BJ (cell line): ENCODE data around the gene SYNE1. TPM values are rescaled to one million over a fixed set of nuclear protein-coding genes. Genes with fewer than 3 reads are reported as not detected.

Source experiments
- CTCF ChIA-PET: fragments of 350-600 bp; formaldehyde crosslinking; extraction: SDS; loops from one replicate; lab custom pipeline; 2021; ENCODE audit warnings: antibody characterized with exemption, inconsistent platforms; lab: Yijun Ruan, JAX
- POLR2A ChIA-PET: fragments of 300-600 bp; sonication (Branson Sonifier 250); formaldehyde crosslinking; extraction: SDS; loops from one replicate; lab custom pipeline; 2021; ENCODE audit warnings: antibody characterized with exemption; lab: Charles Lee
- DNase-seq: peaks from one replicate; pipeline ENCODE4 v3.0.0-alpha.2; 2011; ENCODE audit warnings: low read depth
- H3K27me3 ChIP-seq: 2 replicates; pipeline ENCODE4 v1.6.0; 2011; ENCODE audit warnings: low read length; ENCODE audit not compliant: control insufficient read depth, insufficient read depth
- H3K36me3 ChIP-seq: 2 replicates; pipeline ENCODE4 v1.5.1; 2011; ENCODE audit warnings: low read length; ENCODE audit not compliant: control insufficient read depth, insufficient read depth
- H3K4me3 ChIP-seq: 2 replicates; pipeline ENCODE4 v1.5.1; 2011; ENCODE audit warnings: low read depth, mild to moderate bottlenecking, control low read depth, low read length
- CTCF ChIP-seq: IDR thresholded peaks from 2 replicates; pipeline ENCODE4 v1.5.1; 2011; ENCODE audit warnings: low read depth, mild to moderate bottlenecking, control low read depth, inconsistent platforms, low read length, moderate library complexity; ENCODE audit not compliant: insufficient read depth
- polyA plus RNA-seq: library from polyadenylated mRNA; depleted of rRNA; stranded (reverse); fragments of >200 nt; gene quantifications from 2 replicates; pipeline ENCODE4 v1.2.3, GENCODE V29; 2011

SYNE1 gene
- polyA plus RNA-seq, 1 experiment, result 44.2 TPM

GRCh38 chr6:152091851-152092341, 545.3 kb downstream of the SYNE1 start:
- no peak for TF ChIP-seq CTCF
- ChIA-PET CTCF (interaction anchor here (1.0 to 1.3 kb wide), 2 partner anchors 12 to 25 kb away, joined by 3 to 4 read pairs; no protein-coding TSS in a partner anchor), POLR2A (no interaction called here)
- Histone ChIP-seq H3K4me3 (no peak overlapping the region), H3K36me3 (no peaks in the 10 kb centered on the region), H3K27me3 (no peaks in the 10 kb centered on the region)
- DNase-seq, result no peak

- DNase-seq, result no peak
- ChIA-PET POLR2A (no interaction called here), CTCF (interaction anchor here (1.0 kb wide), 1 partner anchor 12 kb away, joined by 4 read pairs; no protein-coding TSS in a partner anchor)
Observed at GRCh38 chr6:152091201-152091600, 546.0 kb downstream of the SYNE1 start.

GRCh38 chr6:152089992-152090391, 547.2 kb downstream of the SYNE1 start:
- CTCF ChIA-PET, result interaction anchor here (0.7 to 1.1 kb wide), 2 partner anchors 35 to 54 kb away, joined by 3 to 4 read pairs; no protein-coding TSS in a partner anchor
- POLR2A ChIA-PET, result no interaction called here
- no peak for TF ChIP-seq CTCF
- no peaks in the 10 kb centered on the region for H3K36me3 ChIP-seq
- DNase-seq, result no peak
- no peaks in the 10 kb centered on the region for H3K27me3 ChIP-seq
- no peak overlapping the region for H3K4me3 ChIP-seq

More at GRCh38 chr6:152091201-152091600, 546.0 kb downstream of the SYNE1 start:
- TF ChIP-seq CTCF, result no peak
- Histone ChIP-seq H3K4me3 (no peak overlapping the region), H3K36me3 (no peaks in the 10 kb centered on the region), H3K27me3 (no peaks in the 10 kb centered on the region)

- Histone ChIP-seq H3K27me3 (no peaks in the 10 kb centered on the region), H3K36me3 (no peaks in the 10 kb centered on the region), H3K4me3 (no peak overlapping the region)
- DNase-seq, result no peak
- CTCF ChIA-PET, result no interaction called here
- no peak for TF ChIP-seq CTCF
- POLR2A ChIA-PET, result no interaction called here
Observed at GRCh38 chr6:152087701-152088100, 549.5 kb downstream of the SYNE1 start.

GRCh38 chr6:152087096-152087495, 550.1 kb downstream of the SYNE1 start:
- Histone ChIP-seq H3K36me3 (no peaks in the 10 kb centered on the region), H3K27me3 (no peaks in the 10 kb centered on the region), H3K4me3 (no peak overlapping the region)
- DNase-seq, result no peak
- ChIA-PET POLR2A (no interaction called here), CTCF (no interaction called here)
- TF ChIP-seq CTCF, result no peak
